Activated CD8-positive, alpha-beta memory T cell treated with anti-CD3 and anti-CD28 coated beads, Interleukin-2, amount 10 ng/mL, durations not matched to agents 7 days and 5 days (primary cell): Measurements from ENCODE around the gene UNC5C. TPM values are rescaled to one million over a fixed set of nuclear protein-coding genes. Genes with fewer than 3 reads are reported as not detected.

ENCODE experiments used
- ATAC-seq: fragments of 150-1000 bp; cut with Tn5 transposase; one replicate; pipeline ENCODE4 v1.10.0; 2021; ENCODE audit warnings: moderate library complexity
- CTCF ChIA-PET: fragments of 350-600 bp; sonication (Branson Sonifier 250); formaldehyde crosslinking; loops from one replicate; lab custom pipeline; 2021; ENCODE audit warnings: antibody characterized with exemption; lab: Charles Lee
- DNase-seq: peaks from one replicate; pipeline ENCODE4 v3.0.0-alpha.2; 2020
- H3K27ac Mint-ChIP-seq: one replicate; pipeline ENCODE4 v1.8.0; 2021; ENCODE audit warnings: mild to moderate bottlenecking, mixed read lengths
- H3K27me3 Mint-ChIP-seq: one replicate; pipeline ENCODE4 v1.8.0; 2021; ENCODE audit warnings: mixed read lengths
- H3K36me3 Mint-ChIP-seq: one replicate; pipeline ENCODE4 v1.8.0; 2021; ENCODE audit warnings: mild to moderate bottlenecking, mixed read lengths
- H3K4me1 Mint-ChIP-seq: one replicate; pipeline ENCODE4 v1.8.0; 2021; ENCODE audit warnings: mixed read lengths
- H3K4me3 Mint-ChIP-seq: one replicate; pipeline ENCODE4 v1.8.0; 2021; ENCODE audit warnings: mild to moderate bottlenecking, moderate library complexity, mixed read lengths
- H3K9me3 Mint-ChIP-seq: one replicate; pipeline ENCODE4 v1.8.0; 2022; ENCODE audit warnings: low read depth, mixed read lengths
- total RNA-seq, 2 experiments: library from RNA; stranded (reverse); gene quantifications; one replicate each; pipeline ENCODE4 v1.2.3, GENCODE V29; 2021

Gene UNC5C
- total RNA-seq, 2 experiments from 2014 or later = not detected

GRCh38 chr4:95263391-95263790 is 285.4 kb downstream of the UNC5C start:
- no peaks in the 10 kb centered on the region for H3K36me3 Mint-ChIP-seq
- no peaks in the 10 kb centered on the region for H3K27me3 Mint-ChIP-seq
- H3K4me3 Mint-ChIP-seq = no peak overlapping the region
- no peaks in the 10 kb centered on the region for H3K4me1 Mint-ChIP-seq
- ATAC-seq = no peak
- CTCF ChIA-PET = no interaction called here
- DNase-seq = no peak
- no peak overlapping the region for H3K27ac Mint-ChIP-seq
- H3K9me3 Mint-ChIP-seq = no peaks in the 10 kb centered on the region

- no peaks in the 10 kb centered on the region for H3K36me3 Mint-ChIP-seq
- no peak overlapping the region for H3K4me3 Mint-ChIP-seq
- ATAC-seq (no peak), DNase-seq (no peak)
- H3K27ac Mint-ChIP-seq = no peak overlapping the region
- CTCF ChIA-PET = no interaction called here
- H3K4me1 Mint-ChIP-seq = no peaks in the 10 kb centered on the region
- H3K27me3 Mint-ChIP-seq = no peaks in the 10 kb centered on the region
- H3K9me3 Mint-ChIP-seq = no peaks in the 10 kb centered on the region
These were observed 292.5 kb downstream of the UNC5C start for GRCh38 chr4:95256108-95256835.

- Mint-ChIP-seq H3K4me1 (no peaks in the 10 kb centered on the region), H3K9me3 (no peaks in the 10 kb centered on the region), H3K27me3 (no peaks in the 10 kb centered on the region), H3K27ac (no peak overlapping the region), H3K4me3 (no peak overlapping the region), H3K36me3 (no peaks in the 10 kb centered on the region)
- DNase-seq (no peak), ATAC-seq (no peak)
- CTCF ChIA-PET = no interaction called here
These were observed 293.2 kb downstream of the UNC5C start for GRCh38 chr4:95255396-95256107.

GRCh38 chr4:95251568-95251967 is 297.2 kb downstream of the UNC5C start:
- CTCF ChIA-PET = no interaction called here
- Mint-ChIP-seq H3K27me3 (no peaks in the 10 kb centered on the region), H3K27ac (no peak overlapping the region), H3K36me3 (no peaks in the 10 kb centered on the region), H3K4me1 (peaks cover 11% of the 10 kb centered on the region), H3K4me3 (no peak overlapping the region), H3K9me3 (no peaks in the 10 kb centered on the region)
- no peak for ATAC-seq
- DNase-seq = no peak

GRCh38 chr4:95250544-95251137 is 298.1 kb downstream of the UNC5C start:
- H3K27ac Mint-ChIP-seq = no peak overlapping the region
- no peaks in the 10 kb centered on the region for H3K36me3 Mint-ChIP-seq
- ATAC-seq (no peak), DNase-seq (no peak)
- CTCF ChIA-PET = no interaction called here
- H3K4me1 Mint-ChIP-seq = peaks cover 11% of the 10 kb centered on the region
- H3K27me3 Mint-ChIP-seq = no peaks in the 10 kb centered on the region
- H3K4me3 Mint-ChIP-seq = no peak overlapping the region
- no peaks in the 10 kb centered on the region for H3K9me3 Mint-ChIP-seq

GRCh38 chr4:95249426-95250021 is 299.2 kb downstream of the UNC5C start:
- peaks cover 11% of the 10 kb centered on the region for H3K4me1 Mint-ChIP-seq
- no peak overlapping the region for H3K27ac Mint-ChIP-seq
- no peak overlapping the region for H3K4me3 Mint-ChIP-seq
- H3K9me3 Mint-ChIP-seq = no peaks in the 10 kb centered on the region
- H3K36me3 Mint-ChIP-seq = peaks cover 1% of the 10 kb centered on the region
- CTCF ChIA-PET = no interaction called here
- ATAC-seq (no peak), DNase-seq (no peak)
- H3K27me3 Mint-ChIP-seq = no peaks in the 10 kb centered on the region

- H3K27ac Mint-ChIP-seq = no peak overlapping the region
- H3K9me3 Mint-ChIP-seq = no peaks in the 10 kb centered on the region
- H3K4me1 Mint-ChIP-seq = peaks cover 11% of the 10 kb centered on the region
- no peak for DNase-seq
- no peak for ATAC-seq
- CTCF ChIA-PET = no interaction called here
- H3K4me3 Mint-ChIP-seq = no peak overlapping the region
- H3K27me3 Mint-ChIP-seq = no peaks in the 10 kb centered on the region
- peaks cover 1% of the 10 kb centered on the region for H3K36me3 Mint-ChIP-seq
These were observed 299.9 kb downstream of the UNC5C start for GRCh38 chr4:95248720-95249425.

GRCh38 chr4:95243892-95244291 is 304.9 kb downstream of the UNC5C start:
- DNase-seq (no peak), ATAC-seq (no peak)
- CTCF ChIA-PET = no interaction called here
- Mint-ChIP-seq H3K9me3 (no peaks in the 10 kb centered on the region), H3K27ac (no peak overlapping the region), H3K27me3 (no peaks in the 10 kb centered on the region), H3K4me3 (no peak overlapping the region), H3K36me3 (peaks cover 1% of the 10 kb centered on the region), H3K4me1 (peaks cover 5% of the 10 kb centered on the region)

- ATAC-seq (no peak), DNase-seq (no peak)
- Mint-ChIP-seq H3K27ac (no peak overlapping the region), H3K9me3 (no peaks in the 10 kb centered on the region), H3K27me3 (no peaks in the 10 kb centered on the region), H3K36me3 (no peaks in the 10 kb centered on the region), H3K4me3 (no peak overlapping the region), H3K4me1 (no peaks in the 10 kb centered on the region)
- CTCF ChIA-PET = no interaction called here
These were observed 310.2 kb downstream of the UNC5C start for GRCh38 chr4:95238554-95238953.

- no peaks in the 10 kb centered on the region for H3K27me3 Mint-ChIP-seq
- peaks cover 8% of the 10 kb centered on the region for H3K4me1 Mint-ChIP-seq
- DNase-seq (no peak), ATAC-seq (peak; percentile 33)
- CTCF ChIA-PET = no interaction called here
- no peaks in the 10 kb centered on the region for H3K36me3 Mint-ChIP-seq
- no peaks in the 10 kb centered on the region for H3K9me3 Mint-ChIP-seq
- H3K27ac Mint-ChIP-seq = no peak overlapping the region
- no peak overlapping the region for H3K4me3 Mint-ChIP-seq
These were observed 316.2 kb downstream of the UNC5C start for GRCh38 chr4:95232358-95233156.

- peaks cover 8% of the 10 kb centered on the region for H3K4me1 Mint-ChIP-seq
- H3K9me3 Mint-ChIP-seq = no peaks in the 10 kb centered on the region
- DNase-seq = no peak
- CTCF ChIA-PET = no interaction called here
- H3K4me3 Mint-ChIP-seq = no peak overlapping the region
- H3K36me3 Mint-ChIP-seq = no peaks in the 10 kb centered on the region
- ATAC-seq = no peak
- H3K27me3 Mint-ChIP-seq = no peaks in the 10 kb centered on the region
- H3K27ac Mint-ChIP-seq = no peak overlapping the region
These were observed 317.1 kb downstream of the UNC5C start for GRCh38 chr4:95231681-95232080.

GRCh38 chr4:95225849-95226248 is 322.9 kb downstream of the UNC5C start:
- DNase-seq = no peak
- H3K27ac Mint-ChIP-seq = no peak overlapping the region
- CTCF ChIA-PET = no interaction called here
- no peaks in the 10 kb centered on the region for H3K9me3 Mint-ChIP-seq
- no peaks in the 10 kb centered on the region for H3K4me1 Mint-ChIP-seq
- H3K4me3 Mint-ChIP-seq = no peak overlapping the region
- no peak for ATAC-seq
- no peaks in the 10 kb centered on the region for H3K27me3 Mint-ChIP-seq
- no peaks in the 10 kb centered on the region for H3K36me3 Mint-ChIP-seq

- Mint-ChIP-seq H3K27me3 (no peaks in the 10 kb centered on the region), H3K27ac (no peak overlapping the region), H3K9me3 (peaks cover 2% of the 10 kb centered on the region), H3K4me3 (no peak overlapping the region), H3K36me3 (no peaks in the 10 kb centered on the region), H3K4me1 (no peaks in the 10 kb centered on the region)
- CTCF ChIA-PET = no interaction called here
- ATAC-seq (no peak), DNase-seq (no peak)
These were observed 324.4 kb downstream of the UNC5C start for GRCh38 chr4:95224402-95224801.
